HepG2 (cell line): ENCODE measurements around the gene MMP25. TPM values are rescaled to one million over a fixed set of nuclear protein-coding genes. Genes with fewer than 3 reads are reported as not detected.

Source experiments
- CREB3 ChIP-seq: sonication (generic); formaldehyde crosslinking; IDR thresholded peaks from 2 replicates; pipeline ENCODE4 v1.5.0; 2020; ENCODE audit warnings: missing genetic modification reagents
- GMEB2 ChIP-seq: IDR thresholded peaks from 2 replicates; pipeline ENCODE4 v1.6.1; 2016; ENCODE audit warnings: missing biosample characterization, missing genetic modification reagents, low read depth
- IRX3 ChIP-seq: sonication (generic); formaldehyde crosslinking; IDR thresholded peaks from 2 replicates; pipeline ENCODE4 v1.8.1; 2023; ENCODE audit warnings: mild to moderate bottlenecking, low read depth, missing genetic modification reagents, borderline replicate concordance
- MATR3 ChIP-seq: sonication (generic); formaldehyde crosslinking; IDR thresholded peaks from 2 replicates; pipeline ENCODE4 v1.4.0; 2020; ENCODE audit warnings: missing genetic modification reagents
- MTA3 ChIP-seq: sonication (generic); formaldehyde crosslinking; IDR thresholded peaks from 2 replicates; pipeline ENCODE4 v1.4.0; 2020; ENCODE audit warnings: missing genetic modification reagents
- MXI1 ChIP-seq: IDR thresholded peaks from 3 replicates; pipeline ENCODE4 v1.6.1; 2012; ENCODE audit warnings: low read depth, low read length, inconsistent platforms, borderline replicate concordance
- NKX3-1 ChIP-seq: sonication (generic); formaldehyde crosslinking; IDR thresholded peaks from 2 replicates; pipeline ENCODE4 v1.5.0; 2020; ENCODE audit warnings: missing genetic modification reagents
- NR2C2 ChIP-seq: sonication (generic); formaldehyde crosslinking; IDR thresholded peaks from 2 replicates; pipeline ENCODE4 v1.4.0; 2020; ENCODE audit warnings: missing genetic modification reagents, mild to moderate bottlenecking, moderate library complexity, borderline replicate concordance
- TERF1 ChIP-seq: sonication (generic); formaldehyde crosslinking; IDR thresholded peaks from 2 replicates; pipeline ENCODE4 v1.8.0; 2022; ENCODE audit warnings: mild to moderate bottlenecking, missing genetic modification reagents, moderate library complexity
- ZFP1 ChIP-seq: IDR thresholded peaks from 2 replicates; pipeline ENCODE4 v1.6.1; 2016
- ZNF441 ChIP-seq: sonication (generic); formaldehyde crosslinking; IDR thresholded peaks from 2 replicates; pipeline ENCODE4 v1.7.0; 2021; ENCODE audit warnings: missing genetic modification reagents, borderline replicate concordance
- ZNF598 ChIP-seq: sonication (generic); formaldehyde crosslinking; IDR thresholded peaks from 2 replicates; pipeline ENCODE4 v1.5.1; 2020; ENCODE audit warnings: mild to moderate bottlenecking, missing genetic modification reagents, borderline replicate concordance
- ZNF781 ChIP-seq: sonication (generic); formaldehyde crosslinking; IDR thresholded peaks from 2 replicates; pipeline ENCODE4 v1.5.1; 2020; ENCODE audit warnings: borderline replicate concordance, mild to moderate bottlenecking, missing genetic modification reagents; ENCODE audit errors: not compliant biosample characterization
- ZNF788 ChIP-seq: sonication (generic); formaldehyde crosslinking; IDR thresholded peaks from 2 replicates; pipeline ENCODE4 v1.5.0; 2020; ENCODE audit warnings: mild to moderate bottlenecking, missing genetic modification reagents, borderline replicate concordance
- ZSCAN20 ChIP-seq: sonication (generic); formaldehyde crosslinking; IDR thresholded peaks from 2 replicates; pipeline ENCODE4 v1.4.0; 2020; ENCODE audit warnings: missing genetic modification reagents, mild to moderate bottlenecking, borderline replicate concordance
- polyA plus RNA-seq, 8 experiments: library from polyadenylated mRNA; depleted of rRNA in 3 of 8; stranded (reverse) in 7 of 8; unstranded in 1 of 8; fragments of >200 nt; fragmentation: Illumina TruSeq in 4 of 8; extraction: Trizol in 4 of 8; gene quantifications; 2 replicates each; pipeline versions ENCODE4 v1.2.1 to v1.2.3, GENCODE V29; 2011 to 2016; ENCODE audit warnings: low read depth in 4 of 8, missing spikeins in 1 of 8, mixed read lengths in 1 of 8; ENCODE audit not compliant: insufficient read depth in 1 of 8
- total RNA-seq, 5 experiments: library from RNA; depleted of rRNA; stranded (reverse); fragments of >200 nt; fragmentation: Illumina TruSeq; extraction: Trizol; gene quantifications; 2 replicates each; pipeline ENCODE4 v1.2.3, GENCODE V29; 2016; ENCODE audit warnings: low read depth in 1 of 5
- TF ChIP-seq, protein P1 (sequence below), 2 experiments: sonication (generic) in 1 of 2; formaldehyde crosslinking in 1 of 2; IDR thresholded peaks; 2 replicates each; pipeline versions ENCODE4 v1.5.1 to v1.6.1; 2011 to 2020; ENCODE audit warnings: borderline replicate concordance in 1 of 2, low read depth in 1 of 2, low read length in 1 of 2, mild to moderate bottlenecking in 1 of 2, missing genetic modification reagents in 1 of 2, moderate library complexity in 1 of 2
- TF ChIP-seq, protein P2 (sequence below): sonication (generic); formaldehyde crosslinking; IDR thresholded peaks from 2 replicates; pipeline ENCODE4 v1.8.1; 2022; ENCODE audit warnings: mild to moderate bottlenecking, missing genetic modification reagents
- TF ChIP-seq, protein P3 (sequence below): IDR thresholded peaks from 2 replicates; pipeline ENCODE4 v1.6.1; 2012; ENCODE audit warnings: inconsistent platforms

Gene MMP25
- total and polyA plus RNA-seq, 2 of the 13 experiments (the other 11 are each of a cell fraction or from before 2014, with no cell fraction given), result 0.04 to 0.08 TPM

DNA sequence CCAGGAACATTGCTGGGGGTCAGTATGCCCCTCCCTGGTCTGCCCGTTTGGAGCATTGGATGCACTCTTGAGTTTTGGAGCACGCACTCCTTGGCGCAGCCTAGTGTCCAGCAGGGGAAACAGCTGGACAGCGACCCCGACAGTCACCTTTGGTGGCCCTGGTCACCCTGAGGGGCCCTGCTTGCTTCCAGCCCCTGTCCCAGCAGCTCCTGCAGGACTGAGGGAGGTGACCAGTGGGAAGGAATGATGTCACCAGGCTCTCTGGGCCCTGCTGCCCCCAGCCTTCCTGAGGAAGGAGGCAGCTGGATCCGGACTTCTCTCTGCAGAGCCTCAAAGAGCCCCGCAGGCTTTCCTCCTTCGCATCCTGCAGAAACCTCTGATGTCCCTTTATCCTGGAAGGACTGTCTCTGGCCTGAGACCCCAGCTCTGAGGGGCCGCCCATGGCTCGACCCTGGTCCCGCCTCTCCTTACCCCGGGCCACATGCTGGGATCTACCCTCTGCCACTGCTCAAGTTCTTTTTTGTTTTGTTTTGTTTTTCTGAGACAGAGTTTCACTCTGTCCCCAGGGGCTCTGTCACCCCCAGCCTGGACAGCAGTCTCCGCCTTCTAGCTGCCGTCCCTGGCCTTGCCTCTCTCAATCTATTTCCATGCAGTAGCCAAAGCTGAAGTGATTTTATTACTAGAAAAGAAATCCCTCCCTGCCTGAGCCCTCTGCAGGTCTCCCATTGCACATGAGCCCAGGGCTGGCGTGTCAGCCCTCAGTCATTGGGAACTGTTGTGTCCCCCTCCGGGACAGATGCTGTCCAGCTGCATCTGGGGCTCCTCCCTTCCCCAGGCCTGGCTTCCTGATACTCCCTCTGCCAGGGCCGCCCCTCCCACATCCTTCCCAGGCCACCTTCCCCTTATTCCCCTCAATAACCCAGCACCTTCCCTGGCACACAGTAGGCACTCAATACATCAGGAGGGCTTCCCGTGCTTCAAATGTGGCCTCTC, 41.2 kb downstream of the MMP25 start (continued):
- TF ChIP-seq ZFP1 (CRISPR knock-in tag) (no peak), TERF1 (CRISPR knock-in tag) (no peak), CREB3 (no peak), ZSCAN20 (CRISPR knock-in tag) (no peak), ZNF598 (CRISPR knock-in tag) (no peak), IRX3 (CRISPR knock-in tag) (no peak), NKX3-1 (no peak), MATR3 (CRISPR knock-in tag) (no peak), GMEB2 (CRISPR knock-in tag) (no peak), ZNF788 (CRISPR knock-in tag) (peak; percentile 12; the same call in 1 of the 2 replicates), MTA3 (CRISPR knock-in tag) (no peak), MXI1 (no peak), NR2C2 (CRISPR knock-in tag) (no peak), ZNF441 (CRISPR knock-in tag) (no peak), ZNF781 (CRISPR knock-in tag) (no peak)
- TF ChIP-seq, protein P1, sequence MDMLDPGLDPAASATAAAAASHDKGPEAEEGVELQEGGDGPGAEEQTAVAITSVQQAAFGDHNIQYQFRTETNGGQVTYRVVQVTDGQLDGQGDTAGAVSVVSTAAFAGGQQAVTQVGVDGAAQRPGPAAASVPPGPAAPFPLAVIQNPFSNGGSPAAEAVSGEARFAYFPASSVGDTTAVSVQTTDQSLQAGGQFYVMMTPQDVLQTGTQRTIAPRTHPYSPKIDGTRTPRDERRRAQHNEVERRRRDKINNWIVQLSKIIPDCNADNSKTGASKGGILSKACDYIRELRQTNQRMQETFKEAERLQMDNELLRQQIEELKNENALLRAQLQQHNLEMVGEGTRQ (IDR thresholded peaks at IDR 0.05; ENCODE audit: low read depth, low read length), result no peak
- TF ChIP-seq, protein P1 (CRISPR knock-in tag; IDR thresholded peaks at IDR 0.05; ENCODE audit: borderline replicate concordance), result no peak
- TF ChIP-seq, protein P2, sequence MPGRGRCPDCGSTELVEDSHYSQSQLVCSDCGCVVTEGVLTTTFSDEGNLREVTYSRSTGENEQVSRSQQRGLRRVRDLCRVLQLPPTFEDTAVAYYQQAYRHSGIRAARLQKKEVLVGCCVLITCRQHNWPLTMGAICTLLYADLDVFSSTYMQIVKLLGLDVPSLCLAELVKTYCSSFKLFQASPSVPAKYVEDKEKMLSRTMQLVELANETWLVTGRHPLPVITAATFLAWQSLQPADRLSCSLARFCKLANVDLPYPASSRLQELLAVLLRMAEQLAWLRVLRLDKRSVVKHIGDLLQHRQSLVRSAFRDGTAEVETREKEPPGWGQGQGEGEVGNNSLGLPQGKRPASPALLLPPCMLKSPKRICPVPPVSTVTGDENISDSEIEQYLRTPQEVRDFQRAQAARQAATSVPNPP, result no peak
- TF ChIP-seq, protein P3, sequence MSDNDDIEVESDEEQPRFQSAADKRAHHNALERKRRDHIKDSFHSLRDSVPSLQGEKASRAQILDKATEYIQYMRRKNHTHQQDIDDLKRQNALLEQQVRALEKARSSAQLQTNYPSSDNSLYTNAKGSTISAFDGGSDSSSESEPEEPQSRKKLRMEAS, result no peak
